GM12874 (cell line): ENCODE data around the gene FITM1.

Experiments used
- CTCF ChIP-seq: IDR thresholded peaks from 2 replicates; pipeline ENCODE4 v1.5.1; 2011; ENCODE audit warnings: low read depth, mild to moderate bottlenecking, control low read depth, low read length, moderate library complexity; ENCODE audit not compliant: insufficient read depth

Gene FITM1

GRCh38 chr14:24100197-24100981 is 30.1 kb upstream of the FITM1 start:
- no peak for TF ChIP-seq CTCF

GRCh38 chr14:24100982-24101494 is 29.4 kb upstream of the FITM1 start:
- TF ChIP-seq CTCF, result no peak

GRCh38 chr14:24102357-24103048 is 28.0 kb upstream of the FITM1 start:
- TF ChIP-seq CTCF, result no peak

- TF ChIP-seq CTCF, result no peak
These were observed 27.0 kb upstream of the FITM1 start for GRCh38 chr14:24103451-24103850.

- TF ChIP-seq CTCF, result no peak
These were observed 23.7 kb upstream of the FITM1 start for GRCh38 chr14:24106672-24107271.

GRCh38 chr14:24108336-24108874 is 22.1 kb upstream of the FITM1 start:
- no peak for TF ChIP-seq CTCF

- TF ChIP-seq CTCF, result no peak
These were observed 20.4 kb upstream of the FITM1 start for GRCh38 chr14:24110060-24110459.
